RWPE1 (cell line): ENCODE measurements around the gene TOR1A.

ENCODE experiments used
- CTCF ChIA-PET: fragments of 350-600 bp; sonication (Branson Sonifier 250); formaldehyde crosslinking; extraction: SDS; loops from one replicate; lab custom pipeline; 2021; lab: Yijun Ruan, JAX
- POLR2A ChIA-PET: fragments of 400-600 bp; formaldehyde crosslinking; extraction: SDS; loops from one replicate; lab custom pipeline; 2020; ENCODE audit warnings: antibody characterized with exemption; ENCODE audit not compliant: low non-redundant PET; lab: Yijun Ruan, JAX
- DNase-seq: peaks from one replicate; pipeline ENCODE4 v3.0.0; 2012; ENCODE audit warnings: low spot score
- H3K27ac ChIP-seq: fragments of 450-650 bp; 2 replicates; pipeline ENCODE4 v1.5.1; 2017
- TF ChIP-seq, protein P1 (sequence below): fragments of 450-650 bp; conservative IDR thresholded peaks from 2 replicates; pipeline ENCODE4 v1.5.1; 2017; ENCODE audit warnings: low read depth, mild to moderate bottlenecking

Gene TOR1A

DNA sequence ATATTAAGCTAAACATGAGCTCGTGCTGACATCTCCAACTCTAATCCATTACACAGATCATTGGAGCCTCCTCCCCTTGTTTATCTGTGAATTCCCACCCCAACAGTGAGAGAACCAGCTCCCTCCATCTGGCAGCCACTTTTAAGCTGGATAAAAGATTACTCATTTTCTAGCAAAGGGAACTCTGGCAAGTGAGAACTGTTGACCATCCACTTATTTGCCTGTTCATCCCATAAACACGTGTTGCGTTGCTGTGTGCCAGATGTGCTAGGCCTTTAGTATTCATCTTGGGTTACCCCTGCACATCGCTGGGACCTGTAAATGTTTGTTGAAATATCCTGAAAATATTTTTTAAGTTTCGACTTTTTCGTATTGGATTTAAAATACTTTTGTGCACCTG is 2.4 kb upstream of the TOR1A start:
- ChIA-PET CTCF (interaction anchor here (1.3 kb wide), 1 partner anchor 89 kb away, joined by 3 read pairs; no protein-coding TSS in a partner anchor), POLR2A (no interaction called here)
- no peak overlapping the region for H3K27ac ChIP-seq
- TF ChIP-seq, protein P1, sequence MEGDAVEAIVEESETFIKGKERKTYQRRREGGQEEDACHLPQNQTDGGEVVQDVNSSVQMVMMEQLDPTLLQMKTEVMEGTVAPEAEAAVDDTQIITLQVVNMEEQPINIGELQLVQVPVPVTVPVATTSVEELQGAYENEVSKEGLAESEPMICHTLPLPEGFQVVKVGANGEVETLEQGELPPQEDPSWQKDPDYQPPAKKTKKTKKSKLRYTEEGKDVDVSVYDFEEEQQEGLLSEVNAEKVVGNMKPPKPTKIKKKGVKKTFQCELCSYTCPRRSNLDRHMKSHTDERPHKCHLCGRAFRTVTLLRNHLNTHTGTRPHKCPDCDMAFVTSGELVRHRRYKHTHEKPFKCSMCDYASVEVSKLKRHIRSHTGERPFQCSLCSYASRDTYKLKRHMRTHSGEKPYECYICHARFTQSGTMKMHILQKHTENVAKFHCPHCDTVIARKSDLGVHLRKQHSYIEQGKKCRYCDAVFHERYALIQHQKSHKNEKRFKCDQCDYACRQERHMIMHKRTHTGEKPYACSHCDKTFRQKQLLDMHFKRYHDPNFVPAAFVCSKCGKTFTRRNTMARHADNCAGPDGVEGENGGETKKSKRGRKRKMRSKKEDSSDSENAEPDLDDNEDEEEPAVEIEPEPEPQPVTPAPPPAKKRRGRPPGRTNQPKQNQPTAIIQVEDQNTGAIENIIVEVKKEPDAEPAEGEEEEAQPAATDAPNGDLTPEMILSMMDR: no peak
- DNase-seq: no peak

DNA sequence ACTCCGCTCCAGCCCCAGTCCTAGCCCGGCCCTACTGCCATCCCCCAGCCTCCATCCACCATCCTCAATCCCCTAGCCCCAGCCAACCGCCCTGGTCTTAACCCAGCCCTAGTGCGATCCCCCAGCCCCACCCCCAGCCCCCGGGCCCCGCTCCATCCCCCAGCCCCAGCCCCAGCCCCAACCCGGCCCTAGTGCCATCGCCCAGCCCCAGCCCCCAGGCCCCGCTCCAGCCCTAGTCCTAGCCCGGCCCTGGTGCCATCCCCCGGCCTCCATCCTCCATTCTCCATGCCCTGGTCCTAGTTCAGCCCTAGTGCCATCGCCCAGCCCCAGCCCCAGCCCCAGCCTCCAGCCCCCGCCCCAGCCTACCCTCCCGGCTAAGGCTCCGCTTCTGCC is 398 bp downstream of the TOR1A start:
- CTCF ChIA-PET: no interaction called here
- TF ChIP-seq, protein P1: no peak
- DNase-seq: peak; percentile 38
- POLR2A ChIA-PET: no interaction called here
- H3K27ac ChIP-seq: peak overlapping the region; percentile 82

DNA sequence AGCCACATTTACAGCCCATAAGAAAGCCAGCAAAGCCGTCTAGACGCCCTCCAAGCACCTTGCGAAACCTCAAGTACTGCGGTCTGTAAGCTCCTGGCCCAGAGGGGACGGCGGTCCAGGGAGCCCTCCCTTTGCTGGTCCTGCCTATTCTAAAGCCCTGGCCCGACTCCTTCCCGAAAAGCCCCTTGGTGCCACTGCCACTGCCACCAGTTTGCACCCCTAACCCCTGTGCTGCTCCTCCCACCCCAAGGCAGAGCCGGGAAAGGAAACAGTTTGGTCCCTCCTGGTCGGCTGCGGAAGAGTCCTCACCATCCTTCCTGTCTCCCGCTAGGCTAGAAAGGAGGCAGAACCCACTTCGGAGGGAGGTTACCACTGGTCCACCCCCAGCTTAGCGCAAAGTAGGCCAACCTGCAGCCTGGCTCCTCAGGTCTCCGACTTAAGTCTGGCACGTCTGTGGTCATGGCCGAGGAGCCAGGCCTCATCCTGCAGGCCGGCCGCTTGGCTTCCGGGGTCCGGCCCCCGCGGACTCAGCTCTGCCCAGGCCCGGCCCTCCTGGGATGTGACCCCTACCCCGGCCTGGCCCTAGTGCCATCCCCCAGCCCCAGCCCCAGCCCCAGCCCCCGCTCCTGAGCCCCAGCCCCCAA is 916 bp downstream of the TOR1A start:
- POLR2A ChIA-PET: no interaction called here
- peak; percentile 48 for DNase-seq
- H3K27ac ChIP-seq: peak overlapping the region; percentile 82
- CTCF ChIA-PET: interaction anchor here (2.1 kb wide), 1 partner anchor 85 kb away, joined by 6 read pairs; no protein-coding TSS in a partner anchor
- TF ChIP-seq, protein P1: no peak

DNA sequence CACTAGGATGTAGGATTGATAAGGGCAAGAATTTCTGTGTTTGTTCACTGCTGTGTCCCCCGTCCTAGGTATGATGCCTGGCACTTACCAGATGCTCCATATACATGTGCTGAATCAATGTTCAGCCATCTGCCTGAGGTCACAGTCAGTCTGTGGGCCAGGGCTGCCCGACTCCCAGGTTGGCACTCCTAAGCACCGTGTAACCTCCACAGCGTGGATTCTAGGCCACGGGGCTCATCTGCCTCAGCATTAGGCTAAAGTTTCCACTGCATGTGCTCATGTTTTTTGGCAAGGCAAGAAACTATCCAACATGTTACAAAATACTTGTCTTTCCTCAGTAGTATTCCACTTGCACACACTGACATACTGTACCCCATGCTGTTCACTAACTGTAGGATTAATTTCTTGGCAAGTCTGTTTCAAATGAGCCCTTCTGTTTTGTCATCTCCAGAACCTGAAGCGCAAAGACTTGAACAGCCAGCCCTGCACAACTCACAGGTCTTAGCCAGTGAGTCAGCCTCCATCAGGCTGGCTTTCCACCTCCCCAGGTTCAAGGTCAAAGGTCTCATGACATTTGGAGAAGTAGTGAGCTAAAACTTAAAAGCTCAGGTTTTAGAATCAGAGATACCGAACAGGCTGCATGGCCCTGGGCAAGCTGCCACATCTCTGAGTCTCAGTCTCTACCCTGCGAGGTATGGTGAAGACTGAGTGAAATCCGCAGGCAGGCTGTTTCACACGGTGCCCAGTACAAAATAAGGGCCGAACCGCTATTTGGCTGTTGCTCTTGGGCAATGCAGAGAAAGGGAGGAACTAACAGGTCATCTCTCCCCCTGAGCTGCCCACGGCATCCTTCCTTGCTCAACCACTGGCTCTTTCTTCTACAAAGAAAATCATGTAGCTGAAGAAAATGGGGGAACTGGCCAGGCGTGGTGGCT is 7.2 kb downstream of the TOR1A start:
- H3K27ac ChIP-seq: no peak overlapping the region
- ChIA-PET POLR2A (no interaction called here), CTCF (no interaction called here)
- TF ChIP-seq, protein P1: no peak
- DNase-seq: no peak

DNA sequence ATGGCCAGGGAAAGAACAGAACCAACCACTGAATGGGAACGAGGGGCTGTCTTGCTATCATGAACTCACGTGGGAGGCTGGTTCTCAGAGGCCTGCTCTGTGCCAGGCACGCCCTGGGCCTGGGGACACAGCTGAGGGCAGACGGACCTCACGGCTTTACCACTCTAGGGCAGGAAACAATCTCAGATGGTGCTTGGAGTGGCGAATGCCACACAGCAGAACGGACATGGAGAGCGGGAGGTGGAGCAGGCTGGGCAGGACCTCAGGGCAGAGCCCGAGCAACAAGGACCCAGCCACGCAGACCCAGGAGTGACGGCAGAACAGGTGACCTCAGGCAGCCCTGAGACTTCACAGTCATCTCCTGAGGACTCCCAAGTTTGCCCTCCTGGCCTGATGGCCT is 8.7 kb downstream of the TOR1A start:
- ChIA-PET POLR2A (no interaction called here), CTCF (interaction anchor here (0.7 kb wide), 1 partner anchor 173 kb away, joined by 3 read pairs; no protein-coding TSS in a partner anchor)
- no peak for DNase-seq
- peak overlapping the region; percentile 22 for H3K27ac ChIP-seq
- TF ChIP-seq, protein P1: no peak

DNA sequence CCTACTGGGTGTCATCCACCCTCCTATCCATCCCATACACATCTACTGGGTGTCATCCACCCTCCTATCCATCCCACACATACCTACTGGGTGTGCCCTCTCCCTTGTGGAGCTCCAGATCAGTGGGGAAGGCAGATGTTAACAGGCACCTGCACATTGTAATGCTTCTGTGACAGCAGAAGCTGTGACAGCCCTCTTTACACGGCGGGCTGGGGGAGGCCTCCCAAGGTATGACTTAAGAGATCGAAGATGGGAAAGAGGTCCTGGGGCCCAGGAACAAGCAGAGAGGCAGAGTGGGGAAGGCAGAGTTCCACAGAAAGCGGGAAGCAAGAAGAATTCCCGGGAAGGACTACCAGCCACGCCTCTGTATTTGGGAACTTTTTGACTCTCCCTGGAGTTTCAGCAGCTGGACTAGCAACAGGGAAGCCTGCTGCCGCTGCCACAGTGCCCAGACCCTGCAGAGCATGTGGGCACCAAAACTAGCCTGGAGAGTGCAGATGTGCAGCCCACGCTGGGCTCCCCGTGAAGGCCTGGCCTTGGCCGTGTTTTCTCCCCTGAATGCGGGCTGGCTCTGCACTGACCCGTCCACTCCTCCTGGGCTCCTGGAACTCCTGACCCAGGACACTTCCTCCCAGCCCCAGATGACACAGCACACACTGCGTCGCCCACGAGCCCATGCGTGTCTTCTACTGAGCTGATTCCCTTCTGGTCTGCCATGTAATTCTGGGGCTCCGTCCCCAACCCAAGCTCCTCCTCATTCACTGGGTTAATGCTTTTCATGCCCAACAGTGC is 9.3 kb downstream of the TOR1A start:
- POLR2A ChIA-PET: no interaction called here
- no peak for DNase-seq
- TF ChIP-seq, protein P1: no peak
- peak overlapping the region; percentile 22 for H3K27ac ChIP-seq
- CTCF ChIA-PET: interaction anchor here (0.6 to 0.7 kb wide), 4 partner anchors 28 to 875 kb away, joined by 3 to 4 read pairs (median 3); no protein-coding TSS in a partner anchor
